HFFc6 (cell line): ENCODE measurements around the gene MOB3A. TPM values are rescaled to one million over a fixed set of nuclear protein-coding genes. Genes with fewer than 3 reads are reported as not detected.

Experiments used
- DNase-seq: peaks from one replicate; pipeline ENCODE4 v3.0.0-alpha.2; 2018
- H3K27ac Mint-ChIP-seq: 2 replicates; pipeline ENCODE4 v1.8.0; 2020; ENCODE audit warnings: mild to moderate bottlenecking, mixed read lengths
- H3K27me3 Mint-ChIP-seq: 2 replicates; pipeline ENCODE4 v1.8.0; 2021; ENCODE audit warnings: mild to moderate bottlenecking, moderate library complexity, mixed read lengths; ENCODE audit not compliant: insufficient read depth
- H3K36me3 Mint-ChIP-seq: 2 replicates; pipeline ENCODE4 v1.8.0; 2021; ENCODE audit warnings: low read depth, mixed read lengths
- H3K4me1 Mint-ChIP-seq: 2 replicates; pipeline ENCODE4 v1.8.0; 2020; ENCODE audit warnings: low read depth, mixed read lengths
- H3K4me3 Mint-ChIP-seq: 2 replicates; pipeline ENCODE4 v1.8.0; 2020; ENCODE audit warnings: mild to moderate bottlenecking, moderate library complexity, mixed read lengths
- H3K9me3 Mint-ChIP-seq: 2 replicates; pipeline ENCODE4 v1.8.0; 2020; ENCODE audit warnings: mild to moderate bottlenecking, mixed read lengths
- total RNA-seq, 6 experiments: library from RNA; stranded (reverse); fragmentation: NEBNext Ultra II Directional; extraction: Animal tissue kit (Norgen Biotek cat#: 25700); gene quantifications; 2 replicates in 1 of 6; 3 replicates in 5 of 6; pipeline ENCODE4 v1.2.3, GENCODE V29; 2021
- TF ChIP-seq, protein P1 (sequence below): fragments of 200-600 bp; sonication (generic); IDR thresholded peaks from 2 replicates; pipeline ENCODE4 v1.5.0; 2021; ENCODE audit warnings: antibody characterized with exemption, mild to moderate bottlenecking

MOB3A gene
- total RNA-seq, 6 experiments from 2014 or later = 47.1 to 52.6 (median 51.2) TPM

DNA sequence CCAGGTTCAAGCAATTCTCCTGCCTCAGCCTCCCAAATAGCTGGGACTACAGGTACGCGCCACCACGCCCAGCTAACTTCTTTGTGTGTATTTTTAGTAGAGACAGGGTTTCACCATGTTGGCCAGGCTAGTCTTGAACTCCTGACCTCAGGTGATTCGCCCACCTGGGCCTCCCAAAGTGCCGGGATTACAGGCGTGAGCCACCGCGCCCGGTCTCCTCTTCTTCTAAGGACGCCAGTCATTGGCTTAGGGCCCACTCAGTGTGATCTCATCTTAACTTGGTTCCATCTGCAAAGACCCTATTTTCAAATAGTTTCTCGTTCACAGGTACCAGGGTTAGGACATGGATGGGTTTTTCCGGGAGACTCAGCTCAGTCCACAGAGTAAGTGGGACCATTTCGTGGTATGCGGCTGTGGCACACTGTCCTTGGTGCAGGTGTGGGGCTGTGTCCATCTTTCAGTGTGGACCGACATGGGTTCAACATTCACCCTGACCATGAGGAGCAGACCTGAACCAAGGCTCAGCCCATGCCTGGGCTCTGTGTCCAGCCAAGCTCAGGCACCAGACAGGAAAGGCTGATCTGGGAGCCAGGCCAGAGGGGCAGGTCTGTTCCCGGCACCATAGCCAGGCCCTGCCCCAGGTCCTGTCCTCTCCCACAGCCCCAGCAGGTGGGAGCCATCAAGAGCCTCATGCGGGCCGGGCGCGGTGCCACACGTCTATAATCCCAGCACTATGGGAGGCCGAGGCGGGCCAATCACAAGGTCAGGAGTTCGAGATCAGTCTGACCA lies 42.3 kb downstream of the MOB3A start:
- no peak for DNase-seq
- Mint-ChIP-seq H3K36me3 (no peaks in the 10 kb centered on the region), H3K9me3 (no peaks in the 10 kb centered on the region), H3K27me3 (peaks cover 1% of the 10 kb centered on the region), H3K27ac (no peak overlapping the region), H3K4me1 (peaks cover 15% of the 10 kb centered on the region), H3K4me3 (no peak overlapping the region)
- TF ChIP-seq, protein P1, sequence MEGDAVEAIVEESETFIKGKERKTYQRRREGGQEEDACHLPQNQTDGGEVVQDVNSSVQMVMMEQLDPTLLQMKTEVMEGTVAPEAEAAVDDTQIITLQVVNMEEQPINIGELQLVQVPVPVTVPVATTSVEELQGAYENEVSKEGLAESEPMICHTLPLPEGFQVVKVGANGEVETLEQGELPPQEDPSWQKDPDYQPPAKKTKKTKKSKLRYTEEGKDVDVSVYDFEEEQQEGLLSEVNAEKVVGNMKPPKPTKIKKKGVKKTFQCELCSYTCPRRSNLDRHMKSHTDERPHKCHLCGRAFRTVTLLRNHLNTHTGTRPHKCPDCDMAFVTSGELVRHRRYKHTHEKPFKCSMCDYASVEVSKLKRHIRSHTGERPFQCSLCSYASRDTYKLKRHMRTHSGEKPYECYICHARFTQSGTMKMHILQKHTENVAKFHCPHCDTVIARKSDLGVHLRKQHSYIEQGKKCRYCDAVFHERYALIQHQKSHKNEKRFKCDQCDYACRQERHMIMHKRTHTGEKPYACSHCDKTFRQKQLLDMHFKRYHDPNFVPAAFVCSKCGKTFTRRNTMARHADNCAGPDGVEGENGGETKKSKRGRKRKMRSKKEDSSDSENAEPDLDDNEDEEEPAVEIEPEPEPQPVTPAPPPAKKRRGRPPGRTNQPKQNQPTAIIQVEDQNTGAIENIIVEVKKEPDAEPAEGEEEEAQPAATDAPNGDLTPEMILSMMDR = no peak

DNA sequence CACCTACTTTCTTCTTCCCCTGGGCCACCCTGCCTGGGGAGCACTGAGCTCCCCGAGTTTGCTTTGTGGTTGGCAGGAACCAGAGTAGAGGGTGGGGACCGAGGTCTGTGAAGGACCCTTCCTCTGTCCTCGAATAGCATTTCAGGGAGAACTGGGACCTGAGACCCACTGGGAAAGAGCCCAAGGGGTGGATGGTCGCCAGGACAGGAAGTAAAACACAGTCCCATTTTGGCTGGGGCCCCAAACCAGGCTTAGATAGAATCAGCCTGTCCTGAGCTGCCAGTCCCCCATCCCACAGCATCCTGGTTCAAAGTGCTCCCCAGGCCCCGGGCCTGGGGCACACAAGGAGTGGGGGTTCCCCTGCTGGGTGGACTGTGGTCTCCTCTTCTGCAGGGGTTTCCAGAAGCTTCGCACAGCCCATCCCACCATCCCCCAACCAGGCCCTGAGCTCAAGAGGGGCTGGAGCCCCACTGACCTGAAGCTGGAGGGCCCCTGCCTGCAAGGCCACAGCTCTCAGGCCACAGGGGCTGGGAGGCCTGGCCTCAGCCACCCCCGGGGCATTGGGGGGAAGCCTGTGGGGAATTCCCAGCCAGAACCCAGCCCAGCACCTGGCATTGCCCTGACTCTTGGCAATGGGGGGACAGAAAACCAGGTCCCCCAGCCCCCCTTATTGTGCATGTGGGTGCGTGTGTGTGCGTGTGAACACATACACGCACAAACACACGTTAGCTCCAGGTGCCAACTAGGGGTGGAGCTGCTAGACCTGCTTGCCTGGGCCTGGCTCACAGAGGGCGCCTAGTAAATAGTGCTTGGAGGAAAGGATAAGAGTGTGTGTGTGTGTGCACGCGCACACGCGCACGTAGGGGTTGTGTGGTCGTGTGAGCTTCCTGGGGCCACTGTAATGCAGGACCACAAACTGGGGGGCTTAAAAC lies 44.1 kb downstream of the MOB3A start:
- Mint-ChIP-seq H3K27ac (peak overlapping the region; percentile 64), H3K27me3 (peaks cover 1% of the 10 kb centered on the region), H3K4me3 (peak overlapping the region; percentile 62; the same call in 1 of the 2 replicates), H3K4me1 (peaks cover 15% of the 10 kb centered on the region), H3K36me3 (no peaks in the 10 kb centered on the region), H3K9me3 (no peaks in the 10 kb centered on the region)
- DNase-seq = no peak
- TF ChIP-seq, protein P1 = no peak

DNA sequence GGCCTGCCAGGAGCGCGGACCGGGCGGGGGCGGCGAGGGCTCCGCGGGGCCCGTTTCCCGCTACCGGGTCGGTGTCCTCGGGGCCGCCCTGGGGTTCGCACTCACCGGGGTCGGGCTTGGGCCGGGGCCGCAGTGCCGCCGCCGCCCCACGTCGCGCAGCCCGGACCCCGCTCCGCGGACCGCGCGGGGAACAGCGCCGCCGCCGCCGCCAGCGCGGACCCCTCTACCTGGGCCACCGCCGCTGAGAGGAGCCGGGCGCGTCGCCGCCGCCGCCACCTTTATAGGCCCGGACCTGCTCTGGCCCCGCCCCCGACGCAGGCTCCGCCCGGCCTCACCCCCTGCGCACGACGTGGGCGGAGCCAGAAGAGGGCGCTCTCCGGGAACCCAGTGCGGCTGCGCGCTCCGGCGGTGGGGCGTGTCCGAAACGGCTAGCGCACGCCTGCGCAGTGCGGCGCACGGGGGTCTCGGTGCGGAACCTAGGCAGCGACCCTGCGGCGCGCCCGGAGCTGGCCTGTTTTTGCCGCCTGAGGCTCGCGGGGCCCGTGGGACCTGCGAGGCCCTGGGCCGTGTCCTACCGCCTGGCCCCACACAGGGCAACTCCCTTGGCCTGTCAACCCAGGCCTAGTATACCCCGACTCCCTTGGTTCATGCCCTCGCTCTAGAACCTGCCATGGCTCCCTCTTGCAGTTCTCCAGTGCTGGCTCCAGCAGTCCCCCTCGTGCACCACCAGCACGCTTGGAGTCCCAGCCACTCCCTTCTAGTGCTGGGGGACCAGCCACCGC lies 44.9 kb downstream of the MOB3A start, which contains the start of gene MKNK2:
TSS of gene MKNK2 (minus strand) at position 254 of the 782 bp plus-strand sequence. CDS start 393 bp downstream, outside the sequence.
- no peaks in the 10 kb centered on the region for H3K9me3 Mint-ChIP-seq
- peaks cover 1% of the 10 kb centered on the region for H3K27me3 Mint-ChIP-seq
- peaks cover 12% of the 10 kb centered on the region for H3K4me1 Mint-ChIP-seq
- TF ChIP-seq, protein P1 = peak; percentile 81
- H3K27ac Mint-ChIP-seq = peak within 1 kb of the TSS; percentile 75
- peak; percentile 76 for DNase-seq
- H3K36me3 Mint-ChIP-seq = no peaks in the 10 kb centered on the region
- H3K4me3 Mint-ChIP-seq = peak within 1 kb of the TSS; percentile 90

DNA sequence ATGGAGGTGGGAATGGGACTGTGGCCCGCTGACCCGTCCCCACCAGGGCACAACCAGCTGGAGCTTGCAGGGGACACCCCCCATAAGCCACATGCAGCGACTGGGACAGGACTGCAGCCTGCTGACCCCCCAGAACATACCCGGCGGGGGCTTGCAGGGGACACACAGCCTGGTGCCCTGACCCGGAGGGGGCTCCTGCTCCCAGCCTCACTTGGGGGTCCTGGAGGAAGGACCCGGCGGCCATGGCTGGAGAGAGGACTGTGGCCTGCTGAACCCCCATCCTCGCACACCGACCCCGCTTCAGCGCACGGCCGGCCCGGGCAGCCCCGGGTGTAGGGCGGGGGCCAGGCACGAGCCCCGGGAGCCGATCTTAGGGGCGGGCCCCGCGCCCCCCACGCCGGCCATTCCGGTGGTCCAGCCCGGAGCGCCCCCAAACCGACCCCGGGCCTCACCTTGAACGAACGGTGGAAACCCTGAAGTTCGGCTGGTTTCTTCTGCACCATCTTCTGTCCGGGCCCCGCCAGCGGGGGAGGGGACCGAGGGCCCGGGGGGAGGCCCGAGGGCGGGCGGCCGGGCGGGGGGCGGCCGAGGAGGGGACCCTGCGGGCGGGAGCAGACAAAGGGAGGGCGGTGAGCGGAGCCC lies 45.7 kb downstream of the MOB3A start:
- Mint-ChIP-seq H3K27me3 (peaks cover 1% of the 10 kb centered on the region), H3K4me1 (peaks cover 8% of the 10 kb centered on the region), H3K4me3 (peak overlapping the region; percentile 90), H3K9me3 (no peaks in the 10 kb centered on the region), H3K27ac (no peak overlapping the region), H3K36me3 (no peaks in the 10 kb centered on the region)
- TF ChIP-seq, protein P1 = no peak
- no peak for DNase-seq
